SH-SY5Y (cell line): Measurements from ENCODE around the gene RGL1.

Experiments
- GATA2 ChIP-seq: IDR thresholded peaks from 2 replicates; pipeline ENCODE4 v1.6.1; 2011; ENCODE audit warnings: mild to moderate bottlenecking, low read depth, low read length
- GATA3 ChIP-seq: IDR thresholded peaks from 2 replicates; pipeline ENCODE4 v1.6.1; 2011; ENCODE audit warnings: low read depth, mild to moderate bottlenecking, low read length, moderate library complexity

DNA sequence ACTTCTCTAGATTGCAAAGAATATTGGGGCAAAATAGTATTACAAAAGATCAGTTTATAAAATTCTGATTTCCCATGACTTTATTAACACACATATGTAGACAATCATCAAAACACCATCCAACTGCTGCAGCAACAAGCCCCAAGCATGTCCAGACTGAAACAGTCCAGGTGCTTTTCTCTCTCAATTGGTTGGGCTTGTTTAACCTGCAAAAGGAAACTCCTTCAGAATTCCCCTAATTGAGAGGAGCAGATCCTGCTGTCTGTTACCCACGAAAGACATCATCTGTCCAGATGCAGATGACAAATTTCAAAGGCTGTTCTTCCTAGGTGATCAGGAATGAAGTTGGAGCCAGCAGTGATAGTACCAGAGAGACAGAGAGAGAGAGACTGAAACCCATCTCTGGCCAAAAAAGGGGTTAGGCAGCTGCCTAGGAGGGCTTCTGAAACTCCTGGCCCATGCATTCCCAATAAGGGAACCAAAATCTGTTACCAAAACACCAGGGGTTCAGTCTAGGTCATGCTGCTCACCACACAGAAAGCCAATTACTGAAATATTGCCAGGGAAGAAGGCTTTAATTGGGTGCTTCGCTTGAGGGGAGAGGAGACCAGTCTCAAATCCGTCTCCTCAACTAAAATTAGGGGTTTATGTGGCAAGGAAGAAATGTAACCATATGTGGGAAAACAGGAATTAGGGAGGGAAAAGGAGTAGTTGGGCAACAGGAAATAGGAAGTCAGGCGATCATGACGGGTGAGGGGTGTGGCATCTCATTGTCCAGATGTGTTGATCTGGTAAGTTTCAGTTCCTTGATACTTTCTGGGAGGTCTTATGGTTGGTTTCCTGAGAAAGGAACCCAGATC lies 34.7 kb upstream of the RGL1 start:
- TF ChIP-seq GATA2 (no peak), GATA3 (no peak)
